NCI-H2107 (cell line): Measurements from ENCODE around the gene KRT1.
"Not testable (repeated sequence)": the region's sequence is repeated elsewhere in the genome, so short reads cannot be mapped to it uniquely, and the experiment has no call there.

ENCODE experiments used
- DNase-seq: peaks from one replicate; lab custom pipeline; 2025; lab: John Stamatoyannopoulos, UW

The KRT1 gene

GRCh38 chr12:52680363-52680762 lies at the start of gene KRT1:
Gene KRT1, minus strand, starts transcription at chr12:52680407. Its CDS starts 59 bp downstream, at chr12:52680348.
- DNase-seq = no peak

GRCh38 chr12:52729147-52729546 lies 48.9 kb upstream of the KRT1 start:
- no peak for DNase-seq

- DNase-seq = no peak
Measured at GRCh38 chr12:52728374-52728773, 48.2 kb upstream of the KRT1 start.

DNA sequence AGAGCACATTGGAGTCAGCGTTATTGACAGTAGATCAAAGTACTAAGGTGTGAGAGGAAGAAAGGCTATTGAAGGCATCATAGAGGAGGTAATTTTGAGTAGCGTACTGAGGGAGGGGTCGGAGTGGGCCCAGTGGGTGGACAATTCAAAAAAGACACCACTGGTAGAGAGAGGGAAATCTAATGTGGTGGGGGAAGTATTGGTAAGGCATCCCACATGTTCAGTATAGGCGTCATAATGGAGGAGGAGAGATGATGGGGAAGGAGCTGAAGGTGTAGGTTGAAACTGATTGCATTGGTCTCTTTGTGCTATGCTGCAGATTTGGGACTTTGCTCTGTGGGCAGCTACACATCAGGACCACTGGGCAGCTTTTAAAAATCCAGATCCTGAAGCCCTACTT lies 46.8 kb upstream of the KRT1 start:
- DNase-seq = no peak

- DNase-seq = no peak
Measured at GRCh38 chr12:52726451-52726850, 46.2 kb upstream of the KRT1 start.

- no peak for DNase-seq
Measured at GRCh38 chr12:52724384-52724783, 44.2 kb upstream of the KRT1 start.

GRCh38 chr12:52722680-52723079 lies 42.5 kb upstream of the KRT1 start:
- DNase-seq = no peak

- DNase-seq = no peak
Measured at GRCh38 chr12:52721838-52722470, 41.7 kb upstream of the KRT1 start.

GRCh38 chr12:52720365-52720886 lies 40.2 kb upstream of the KRT1 start:
- no peak for DNase-seq

DNA sequence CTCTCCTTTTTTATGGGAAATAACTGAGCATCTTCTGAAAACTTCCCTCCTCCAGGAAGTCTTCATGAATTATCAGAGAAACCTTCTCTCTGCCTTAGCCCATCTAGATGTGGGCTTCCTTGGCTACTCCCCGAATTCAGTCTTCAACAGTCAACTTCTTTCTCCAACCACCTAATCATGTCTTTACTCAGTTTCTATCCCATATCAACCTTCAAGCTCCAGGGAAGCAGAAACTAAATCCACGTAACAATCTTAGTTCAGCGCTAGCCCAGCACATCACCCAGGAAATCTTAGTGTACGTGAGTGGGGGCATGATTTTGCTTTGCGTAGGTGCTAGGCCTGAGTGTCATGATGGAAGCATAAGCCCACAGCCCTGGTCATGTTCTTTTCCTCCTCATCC lies 35.9 kb upstream of the KRT1 start:
- DNase-seq = no peak

GRCh38 chr12:52715416-52715815 lies 35.2 kb upstream of the KRT1 start:
- DNase-seq = no peak

GRCh38 chr12:52714887-52715281 lies 34.7 kb upstream of the KRT1 start:
- no peak for DNase-seq

DNA sequence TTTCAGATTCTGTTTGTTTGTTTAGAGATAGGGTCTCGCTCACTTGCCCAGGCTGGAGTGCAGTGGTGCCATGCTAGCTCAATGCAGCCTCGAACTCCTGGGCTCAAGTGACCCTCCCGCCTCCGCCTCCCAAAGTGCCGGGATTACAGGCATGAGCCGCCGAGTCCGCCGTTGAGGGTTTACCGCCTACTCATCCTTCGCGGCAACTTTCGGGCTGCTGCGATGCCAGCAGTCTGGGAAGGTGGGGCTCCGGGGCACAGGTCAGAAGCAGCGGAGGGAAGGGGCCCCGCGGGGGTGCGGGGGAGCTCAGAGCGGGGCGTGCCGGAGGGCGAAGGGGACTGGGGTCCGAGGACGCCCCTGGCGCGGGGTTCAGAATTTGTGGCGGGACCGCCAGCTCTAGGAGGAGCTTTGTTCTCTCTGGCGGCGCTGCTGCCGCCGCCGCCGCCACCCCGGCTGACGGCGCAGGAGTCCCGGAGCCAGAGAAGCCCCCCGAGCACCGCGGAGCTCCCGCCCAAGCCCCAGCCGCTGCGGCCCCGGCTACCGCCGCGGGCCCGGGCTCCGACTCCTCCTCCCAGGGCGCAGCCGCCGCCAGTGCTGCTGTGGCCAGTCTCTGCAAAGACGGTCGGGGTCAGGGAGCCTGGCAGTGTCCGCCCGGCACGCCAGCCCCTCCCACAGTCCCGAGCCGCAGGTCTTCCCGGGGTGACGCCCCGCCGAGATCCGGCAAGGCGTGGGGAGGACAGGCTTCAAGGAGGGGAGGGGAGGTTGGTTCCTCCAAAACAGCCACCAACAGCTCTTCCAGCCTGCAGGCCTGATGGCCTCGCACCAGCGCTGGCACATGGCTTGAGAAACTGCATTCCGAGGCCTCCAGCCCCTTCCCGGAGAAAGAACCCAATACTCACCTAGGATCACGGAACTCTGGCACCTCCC lies 34.0 kb upstream of the KRT1 start:
- no peak for DNase-seq

- not testable (repeated sequence) for DNase-seq
Measured at GRCh38 chr12:52712122-52712521, 31.9 kb upstream of the KRT1 start.

DNA sequence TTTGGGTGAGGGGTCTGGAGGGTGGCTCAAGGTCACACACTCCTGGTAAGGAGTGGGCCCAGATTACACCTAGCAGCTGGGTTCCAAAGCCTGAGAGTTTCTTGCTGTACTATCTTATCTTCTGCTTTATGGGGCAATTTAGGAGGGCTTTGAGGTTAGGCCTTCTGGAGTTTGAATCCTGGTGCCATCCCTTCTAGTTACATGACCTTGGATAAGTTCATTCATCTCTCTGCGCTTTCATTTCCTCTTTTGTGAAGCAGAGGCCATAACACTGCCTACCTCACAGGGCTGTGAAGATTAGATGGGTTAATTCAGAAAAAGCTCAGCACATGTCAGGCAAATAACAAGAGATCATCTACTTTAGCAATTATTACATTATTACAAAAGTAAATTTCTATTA lies 30.5 kb upstream of the KRT1 start:
- DNase-seq = no peak

DNA sequence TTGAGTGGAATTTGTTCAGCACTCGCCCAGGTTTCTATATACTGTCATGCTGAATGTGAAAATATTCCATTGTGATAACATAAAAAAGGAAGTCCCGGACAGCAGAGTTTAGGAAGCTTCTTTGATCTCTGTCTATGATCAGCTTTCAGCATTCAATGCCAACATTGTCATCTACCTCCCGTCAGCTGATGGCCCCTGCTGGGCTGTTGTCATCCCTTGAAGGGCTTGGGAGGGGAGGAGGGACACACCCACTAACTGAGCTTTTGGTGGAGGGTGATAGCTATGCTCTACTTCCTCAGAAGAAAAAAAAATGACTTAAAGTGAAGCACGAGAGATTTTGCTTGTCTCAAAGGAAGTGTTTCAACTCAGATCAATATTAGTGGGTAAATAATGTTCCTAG lies 27.8 kb upstream of the KRT1 start:
- no peak for DNase-seq

DNA sequence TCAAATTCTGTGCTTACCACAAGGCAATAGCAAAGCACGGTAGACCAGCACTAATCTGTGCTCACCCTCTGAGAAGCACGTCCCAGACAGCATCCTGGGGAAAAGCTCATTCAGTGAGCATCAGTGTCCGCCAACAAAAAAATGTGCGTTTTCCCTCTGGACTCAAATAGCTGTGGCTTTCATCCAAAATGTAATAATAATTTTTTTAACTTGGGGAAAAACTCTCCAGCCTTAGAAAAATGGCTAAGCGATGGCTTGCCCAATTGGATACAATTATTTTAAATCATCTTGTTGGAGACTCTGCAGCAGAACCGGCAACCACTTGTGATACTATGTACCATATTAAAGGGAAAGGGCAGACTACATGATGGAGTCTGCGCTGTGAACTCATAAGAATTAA lies 24.3 kb upstream of the KRT1 start:
- no peak for DNase-seq

- no peak for DNase-seq
Measured at GRCh38 chr12:52703878-52704277, 23.7 kb upstream of the KRT1 start.

DNA sequence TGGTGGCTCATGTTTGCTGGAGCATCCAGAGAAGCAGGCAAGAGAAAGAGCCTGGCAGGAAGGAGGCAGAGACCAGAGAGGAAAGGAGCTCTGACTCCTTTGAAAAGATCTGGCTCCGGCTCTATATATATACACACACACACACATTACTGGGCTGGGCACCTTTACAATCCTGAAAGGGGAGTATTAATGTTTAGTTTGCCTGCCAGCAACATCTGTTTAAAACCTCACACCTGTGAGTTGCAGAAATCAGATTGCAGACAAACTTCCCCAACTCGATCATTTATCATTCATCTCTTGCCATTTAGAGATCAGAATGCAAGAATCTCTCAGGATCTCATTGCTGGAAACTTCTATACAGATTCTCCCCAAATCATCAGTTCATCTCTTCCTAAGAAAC lies 23.2 kb upstream of the KRT1 start, which contains the start of gene KRT77:
TSS of gene KRT77 (minus strand) at position 101 of the 400 bp plus-strand sequence. CDS start at position 11, 90 bp downstream.
- no peak for DNase-seq

GRCh38 chr12:52702338-52702737 lies 22.1 kb upstream of the KRT1 start:
- DNase-seq = no peak

- no peak for DNase-seq
Measured at GRCh38 chr12:52701281-52701680, 21.1 kb upstream of the KRT1 start.

DNA sequence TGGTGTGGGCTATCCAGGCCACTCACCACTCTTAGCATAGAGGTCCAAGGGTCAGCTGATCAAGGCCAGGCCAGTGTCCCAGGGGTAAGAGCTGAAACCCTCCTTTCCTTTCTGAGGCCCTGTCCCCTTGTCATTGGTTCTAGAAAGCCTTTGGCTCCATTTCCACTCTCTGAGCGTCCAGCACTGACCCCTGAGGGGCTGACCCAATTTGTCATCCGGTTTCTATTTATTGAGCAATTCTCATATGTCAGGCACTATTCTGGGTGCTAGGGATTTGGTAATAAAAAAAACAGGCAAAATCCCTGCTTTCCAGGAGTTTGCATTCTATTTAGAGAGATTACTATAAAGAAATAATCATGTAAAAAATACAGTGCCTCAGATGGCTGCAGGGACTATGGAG lies 19.8 kb upstream of the KRT1 start:
- DNase-seq = no peak

DNA sequence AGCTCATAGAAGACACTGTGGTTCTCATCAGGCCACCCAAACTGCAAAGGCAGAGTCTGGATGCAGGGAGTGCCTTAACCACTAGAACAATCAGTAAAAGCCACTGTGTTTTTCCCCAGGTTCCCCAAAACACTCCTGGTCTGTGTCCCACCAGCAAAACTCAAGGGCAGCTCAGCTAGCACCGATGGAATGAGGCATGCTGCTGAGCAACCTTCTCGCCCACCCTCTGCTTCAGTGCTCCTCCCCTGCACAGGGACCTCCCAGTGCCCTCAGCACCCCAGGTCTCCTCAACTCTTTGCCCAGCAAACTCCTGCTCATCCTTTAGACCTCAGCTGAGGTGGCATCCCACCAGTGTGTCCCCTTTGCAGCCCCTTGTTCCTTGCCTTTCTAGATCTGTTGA lies 19.2 kb upstream of the KRT1 start:
- no peak for DNase-seq
